Stimulated activated CD8-positive, alpha-beta memory T cell treated with anti-CD3 and anti-CD28 coated beads, Interleukin-15, amount 100 ng/mL, for 48 hours (primary cell): ENCODE results near the gene NCDN.

ENCODE experiments used
- DNase-seq, 2 donors: peaks; one replicate each; pipeline ENCODE4 v3.0.0-alpha.2; 2020; ENCODE audit warnings: low read depth in 2 of 2

Gene NCDN

DNA sequence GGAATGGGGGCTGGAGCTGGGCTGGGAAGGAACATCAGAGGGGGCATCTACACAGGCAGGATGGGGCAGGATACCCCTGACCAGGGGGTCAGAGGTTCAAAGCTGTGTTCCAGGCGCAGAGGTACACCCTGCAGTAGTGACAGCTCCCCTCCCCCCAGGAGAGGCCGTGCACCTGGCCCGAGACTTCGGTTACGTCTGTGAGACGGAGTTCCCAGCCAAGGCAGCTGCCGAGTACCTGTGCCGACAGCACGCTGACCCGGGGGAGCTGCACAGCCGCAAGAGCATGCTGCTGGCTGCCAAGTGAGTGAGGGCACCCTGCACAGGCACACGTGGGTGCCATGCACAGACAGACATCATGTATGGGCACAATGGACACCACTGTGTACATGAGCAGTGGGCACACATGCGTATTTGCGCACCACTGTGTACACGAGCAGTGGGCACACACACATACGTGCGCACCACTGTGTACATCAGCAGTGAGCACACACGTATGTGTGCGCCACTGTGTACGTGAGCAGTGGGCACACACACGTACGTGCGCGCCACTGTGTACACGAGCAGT, 33.0 kb downstream of the NCDN start:
- DNase-seq = no peak

DNA sequence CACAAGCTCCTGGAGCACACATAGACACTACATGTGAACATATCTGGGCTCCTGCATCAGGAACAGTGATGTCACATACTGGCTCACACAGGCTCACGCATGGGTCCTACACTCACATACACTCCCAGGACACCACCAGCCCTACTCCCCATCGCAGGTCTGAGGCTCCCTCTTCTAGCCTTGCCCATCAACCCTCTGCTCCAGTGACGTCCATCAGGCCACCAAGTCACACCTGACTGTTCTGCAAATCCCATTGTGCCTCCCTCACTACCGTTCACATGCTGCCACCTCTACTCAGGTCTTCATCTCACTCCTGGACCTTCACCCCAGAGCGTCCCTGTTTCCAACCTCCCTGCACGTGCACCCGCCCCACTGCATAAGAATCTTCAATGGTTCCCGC, 33.6 kb downstream of the NCDN start:
- no peak for DNase-seq

DNA sequence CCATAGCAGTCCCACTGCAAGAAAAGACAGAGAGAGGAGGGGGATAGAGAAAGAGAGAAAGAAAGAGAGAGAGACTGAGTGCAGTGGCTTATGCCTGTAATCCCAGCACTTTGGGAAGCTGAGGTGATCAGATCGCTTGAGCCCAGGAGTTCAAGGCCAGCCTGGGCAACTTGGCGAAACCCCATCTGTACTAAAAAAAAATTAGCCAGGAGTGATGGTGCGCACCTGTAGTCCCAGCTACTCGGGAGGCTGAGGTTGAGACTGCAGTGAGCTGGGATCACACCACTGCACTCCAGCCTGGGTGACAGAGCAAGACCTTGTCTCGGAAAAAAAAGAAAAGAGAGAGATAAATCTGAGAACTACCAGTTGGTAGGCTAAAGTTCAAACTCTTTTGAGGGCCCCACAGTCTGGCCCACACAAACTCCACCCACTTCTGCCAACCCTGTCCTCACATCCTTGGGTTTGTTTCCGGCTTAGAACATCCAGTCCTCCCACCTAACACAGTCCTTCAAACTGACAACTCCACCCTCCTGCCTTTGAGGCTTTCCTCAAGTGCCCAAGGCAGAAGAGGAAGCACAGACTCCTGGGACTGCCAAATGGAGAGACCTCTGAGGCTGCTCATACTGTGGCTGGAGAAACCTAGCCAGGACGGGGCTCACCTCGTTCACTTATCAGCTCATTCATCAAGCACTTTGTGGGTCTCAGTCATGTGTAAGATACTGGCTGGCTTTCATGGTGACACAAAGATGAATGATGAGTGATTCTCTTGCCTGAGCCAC, 35.6 kb downstream of the NCDN start:
- DNase-seq = no peak

DNA sequence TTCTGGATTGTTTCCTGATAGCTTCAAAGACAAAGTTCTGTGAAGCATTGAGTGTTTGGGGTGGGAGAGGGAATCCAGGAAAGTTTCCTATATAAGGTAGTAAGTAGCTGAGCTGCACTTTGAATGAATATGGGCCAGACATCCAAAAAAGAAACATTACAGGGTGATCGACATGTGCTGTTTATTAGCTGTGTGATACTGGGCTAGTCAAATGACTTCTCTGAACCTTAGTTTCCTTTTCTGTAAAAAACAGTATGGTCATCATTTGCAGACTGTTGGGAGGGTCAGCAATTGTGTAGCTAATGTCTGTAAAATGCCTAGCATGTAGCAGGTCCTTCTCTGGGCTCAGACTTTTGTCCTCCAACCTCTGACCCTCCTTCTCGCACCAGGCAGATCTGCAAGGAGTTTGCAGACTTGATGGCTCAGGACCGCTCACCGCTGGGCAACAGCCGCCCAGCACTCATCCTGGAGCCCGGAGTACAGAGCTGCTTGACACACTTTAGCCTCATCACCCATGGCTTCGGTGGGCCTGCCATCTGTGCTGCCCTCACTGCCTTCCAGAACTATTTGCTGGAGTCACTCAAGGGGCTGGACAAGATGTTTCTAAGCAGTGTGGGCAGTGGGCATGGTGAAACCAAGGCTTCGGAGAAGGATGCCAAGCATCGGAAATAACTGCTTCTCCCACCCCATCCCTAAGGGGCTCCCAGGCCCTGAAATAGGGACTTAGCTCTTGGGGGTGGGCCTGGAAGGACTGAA, 36.6 kb downstream of the NCDN start:
- DNase-seq = no peak

DNA sequence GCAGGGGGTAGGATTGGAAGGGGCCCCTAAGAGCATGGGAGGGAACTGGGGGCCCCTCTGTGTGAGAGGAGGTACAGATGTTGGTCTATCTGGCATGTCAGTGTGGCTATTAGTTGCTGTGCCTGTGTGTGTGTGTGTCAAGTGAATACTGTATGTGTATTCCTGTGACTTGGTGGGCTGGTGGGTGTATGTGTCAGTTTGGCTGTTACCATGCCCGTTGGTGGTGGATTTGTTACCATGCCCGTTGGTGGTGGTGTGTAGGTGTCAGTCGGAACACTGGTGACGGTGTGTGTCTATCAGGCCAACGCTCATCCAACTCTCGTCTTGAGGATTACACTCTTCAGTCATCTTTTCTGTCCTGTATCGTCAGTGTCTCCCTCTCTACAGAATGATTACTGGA, 38.1 kb downstream of the NCDN start:
- DNase-seq = no peak

DNA sequence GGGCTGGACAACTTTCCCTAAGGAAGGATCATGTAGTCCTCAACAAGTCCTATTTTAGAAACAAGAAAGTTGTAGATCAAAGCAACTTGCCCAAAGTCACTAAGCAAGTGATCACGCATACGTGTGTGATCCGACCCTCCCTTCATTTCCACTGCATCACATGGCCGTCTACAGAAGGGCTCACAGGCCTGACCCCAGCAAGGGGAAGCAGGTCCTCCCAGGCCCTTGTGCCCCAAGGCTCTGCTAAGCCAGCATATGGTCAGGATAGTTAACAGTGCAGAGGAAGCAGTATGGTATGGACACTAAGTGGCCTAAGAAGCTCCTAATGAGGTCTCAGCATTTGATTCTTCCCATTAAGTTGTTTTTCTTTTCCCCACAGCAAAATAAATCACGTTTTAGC, 40.3 kb downstream of the NCDN start:
- no peak for DNase-seq

DNA sequence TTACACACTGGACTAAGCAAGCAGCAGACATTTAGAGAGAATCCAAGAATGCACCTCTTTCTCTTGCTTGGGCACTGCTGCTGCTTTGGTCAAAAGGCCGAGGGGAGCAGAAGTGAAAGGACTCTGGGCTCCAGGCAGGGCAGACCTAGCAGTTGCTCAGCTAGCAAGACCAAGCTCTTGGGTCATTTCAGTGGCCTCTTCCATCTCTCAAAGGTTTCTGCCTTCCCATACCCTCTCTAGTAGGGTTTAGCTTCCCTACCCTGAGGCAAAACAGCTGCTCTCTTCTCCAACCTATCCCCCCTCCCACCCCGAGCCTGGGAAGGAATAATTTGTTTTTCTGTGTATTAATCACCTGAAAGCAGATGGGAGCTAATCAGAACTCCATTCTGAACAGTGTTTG, 41.3 kb downstream of the NCDN start:
- DNase-seq = no peak

DNA sequence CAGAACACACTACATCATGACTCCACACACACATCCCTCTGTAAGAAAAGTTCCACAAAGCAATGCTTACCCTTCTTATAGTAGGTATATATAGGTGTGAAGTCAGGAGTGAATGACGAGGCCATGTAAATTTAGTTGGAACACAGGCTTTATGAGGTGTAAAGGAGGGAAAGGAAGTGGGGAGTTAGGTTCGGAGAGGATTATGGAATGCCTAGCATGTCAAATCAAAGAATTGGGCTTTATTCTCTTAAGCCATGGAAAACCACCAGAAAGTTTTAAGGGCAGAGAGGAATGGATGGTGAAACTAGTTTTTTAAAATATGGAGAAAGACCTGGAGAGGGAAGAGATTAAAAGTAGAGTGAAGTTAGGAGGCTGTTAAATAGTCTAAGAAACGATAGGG, 41.8 kb downstream of the NCDN start:
- no peak for DNase-seq

DNA sequence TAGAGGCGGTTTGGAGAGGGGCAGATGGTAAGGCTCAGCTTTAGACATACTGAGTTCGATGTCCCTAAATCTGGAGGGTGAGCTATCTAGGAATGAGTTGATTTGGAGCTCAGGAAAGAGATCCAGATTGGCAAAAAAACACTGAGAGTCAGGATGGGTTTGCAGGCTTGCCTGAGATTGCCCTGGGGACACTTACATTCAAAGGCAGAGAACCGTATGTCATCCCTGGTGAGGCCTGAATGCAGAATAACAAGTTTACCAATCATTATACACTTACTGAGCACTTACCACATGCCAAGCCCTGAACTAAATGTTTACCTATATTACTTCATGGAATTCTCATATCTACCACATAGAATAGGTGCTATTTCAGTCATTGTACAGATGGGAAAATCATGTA, 43.0 kb downstream of the NCDN start:
- no peak for DNase-seq

DNA sequence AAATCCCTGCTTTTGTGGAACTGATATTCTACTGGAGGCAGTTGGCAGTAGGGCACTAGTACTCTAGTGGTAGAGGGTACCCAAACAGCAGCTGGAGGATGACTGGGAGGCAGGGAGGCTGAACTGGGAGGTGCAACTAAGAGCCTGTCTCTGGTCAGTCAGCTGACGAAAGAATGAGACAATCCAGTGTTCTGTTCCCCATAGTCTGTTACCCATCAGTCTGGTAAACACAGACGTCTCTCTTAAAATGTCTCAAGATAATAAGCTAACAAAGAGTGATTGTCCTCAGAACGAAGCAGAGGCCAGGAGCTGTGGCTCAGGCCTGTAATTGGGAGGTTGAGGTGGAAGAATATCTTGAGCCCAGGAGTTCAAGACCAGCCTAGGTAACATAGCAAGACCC, 45.9 kb downstream of the NCDN start:
- DNase-seq = no peak

DNA sequence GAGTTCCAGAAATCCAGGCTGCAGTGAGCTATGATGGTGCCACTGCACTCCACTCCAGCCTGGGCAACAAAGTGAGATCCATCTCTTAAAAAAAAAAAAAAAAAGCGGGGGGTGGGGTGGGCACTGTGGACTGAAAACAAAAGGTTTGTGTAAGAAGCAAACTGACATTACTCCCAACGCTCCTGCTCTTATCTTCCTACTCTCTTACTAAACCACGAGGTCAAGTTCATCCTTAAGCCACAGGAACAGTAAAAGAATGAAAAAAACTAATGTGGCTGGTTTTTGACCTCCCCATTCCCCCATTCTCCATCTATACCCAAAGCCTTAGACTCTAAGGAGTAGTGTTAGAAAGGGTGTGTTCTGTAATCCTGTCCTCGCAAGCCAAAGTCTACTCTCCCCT, 46.3 kb downstream of the NCDN start:
- no peak for DNase-seq

DNA sequence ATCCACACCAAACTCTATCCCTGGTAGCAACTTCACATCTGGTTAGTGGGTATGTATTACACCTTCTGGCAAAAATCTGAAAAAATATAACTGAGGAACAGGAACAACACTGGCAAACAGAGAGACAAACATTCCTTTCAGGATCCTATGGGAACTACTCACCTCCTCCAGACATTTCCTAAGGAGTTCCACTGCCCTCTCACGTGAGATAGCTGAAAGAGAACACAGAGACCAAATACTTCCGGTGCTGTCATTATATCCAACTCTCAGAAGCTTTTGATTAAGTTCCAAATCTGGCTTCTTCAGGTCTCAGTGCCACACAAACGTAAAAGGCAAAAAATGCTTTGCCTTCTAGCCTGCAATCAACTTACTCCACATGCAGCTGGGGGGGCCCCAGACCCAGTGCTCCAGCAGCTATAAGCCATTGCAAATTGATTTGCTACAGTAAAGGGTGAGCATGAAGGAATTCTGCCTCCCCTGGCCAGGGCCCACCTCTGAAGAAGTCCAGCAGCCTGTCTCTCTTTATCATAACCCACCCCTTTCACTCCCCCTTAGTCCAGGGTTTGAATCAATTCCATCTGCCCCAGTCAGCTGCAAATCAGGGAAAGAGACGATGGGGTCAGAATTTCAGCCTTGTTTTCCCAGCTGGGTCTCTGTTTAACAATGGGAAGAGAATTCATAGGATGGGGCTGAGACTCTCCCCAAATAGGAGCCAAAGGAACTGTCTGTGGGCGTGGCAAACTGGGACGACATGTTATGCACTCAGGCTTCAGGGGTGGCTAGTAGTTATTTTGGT, 47.7 kb downstream of the NCDN start:
- no peak for DNase-seq

DNA sequence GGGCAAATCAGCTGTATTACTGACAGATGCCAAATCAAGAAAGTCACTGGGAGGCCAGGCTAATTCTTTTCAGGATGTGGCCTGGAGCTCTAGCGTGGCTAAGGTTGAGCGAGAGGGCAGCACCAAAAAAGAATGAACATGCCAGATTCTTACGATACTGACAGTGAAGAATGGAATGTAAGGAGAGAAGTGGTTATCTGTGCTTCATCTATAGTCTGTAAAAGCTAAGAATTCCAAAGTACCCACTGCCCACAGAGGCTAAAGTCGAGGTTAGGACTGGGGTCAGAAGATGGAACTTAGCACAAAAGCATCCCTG, 48.2 kb downstream of the NCDN start:
- DNase-seq = no peak

DNA sequence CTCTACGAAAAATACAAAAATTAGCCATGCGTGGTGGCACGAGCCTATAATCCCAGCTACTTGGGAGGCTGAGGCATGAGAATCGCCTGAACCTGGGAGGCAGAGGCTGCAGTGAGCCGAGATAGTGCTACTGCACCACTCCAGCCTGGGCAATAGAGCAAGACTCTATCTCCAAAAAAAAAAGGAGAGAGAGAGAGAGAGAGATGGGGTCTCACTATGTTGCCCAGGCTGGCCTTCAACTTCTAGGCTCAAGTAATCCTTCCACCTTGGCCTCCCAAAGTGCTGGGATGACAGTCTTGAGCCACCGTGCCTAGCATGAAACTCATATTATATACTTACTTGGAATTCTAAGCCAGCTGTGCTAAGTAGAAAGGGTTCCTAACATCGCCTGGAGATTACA, 54.1 kb downstream of the NCDN start:
- DNase-seq = no peak

DNA sequence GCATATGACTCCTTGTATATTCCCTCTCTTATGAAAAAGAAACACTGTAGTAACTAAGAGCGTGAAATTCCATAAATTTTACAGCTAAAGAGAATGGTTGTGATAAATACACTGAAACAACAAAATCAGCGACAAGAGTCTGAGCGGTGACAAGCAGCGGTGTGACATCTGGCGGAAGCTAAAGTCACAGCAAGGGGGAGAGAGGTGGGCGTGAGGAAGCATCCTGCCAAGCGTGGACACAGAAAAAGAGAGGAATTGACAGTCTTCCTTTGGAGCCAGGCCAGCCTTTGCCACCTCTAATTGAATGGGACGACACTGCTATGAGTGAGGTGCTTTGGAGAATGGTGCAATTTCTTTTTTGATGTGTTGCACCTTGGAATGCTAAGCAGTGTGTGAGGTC, 57.8 kb downstream of the NCDN start:
- no peak for DNase-seq
